ENCODE data around the gene RASGRF1.

Gene RASGRF1

DNA sequence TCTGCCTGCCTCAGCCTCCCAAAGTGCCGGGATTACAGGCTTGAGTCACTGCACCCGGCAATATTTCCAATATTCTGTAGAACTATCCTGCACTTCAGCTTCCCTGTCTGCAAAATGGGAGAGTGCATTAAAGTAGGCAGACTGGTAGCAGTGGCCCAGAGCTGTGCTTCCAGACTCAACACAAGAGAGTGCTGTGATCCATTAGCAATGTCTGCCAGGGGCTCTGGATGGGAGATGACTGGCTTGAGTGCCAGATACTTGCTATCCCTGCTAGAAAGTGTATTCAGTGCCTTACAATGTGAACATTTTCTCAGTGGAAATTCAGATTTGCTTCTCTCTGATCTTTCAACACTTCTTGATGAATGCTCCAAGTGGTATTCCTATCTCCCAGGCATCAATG, 80.3 kb downstream of the RASGRF1 start:
- TF ChIP-seq, protein P1, sequence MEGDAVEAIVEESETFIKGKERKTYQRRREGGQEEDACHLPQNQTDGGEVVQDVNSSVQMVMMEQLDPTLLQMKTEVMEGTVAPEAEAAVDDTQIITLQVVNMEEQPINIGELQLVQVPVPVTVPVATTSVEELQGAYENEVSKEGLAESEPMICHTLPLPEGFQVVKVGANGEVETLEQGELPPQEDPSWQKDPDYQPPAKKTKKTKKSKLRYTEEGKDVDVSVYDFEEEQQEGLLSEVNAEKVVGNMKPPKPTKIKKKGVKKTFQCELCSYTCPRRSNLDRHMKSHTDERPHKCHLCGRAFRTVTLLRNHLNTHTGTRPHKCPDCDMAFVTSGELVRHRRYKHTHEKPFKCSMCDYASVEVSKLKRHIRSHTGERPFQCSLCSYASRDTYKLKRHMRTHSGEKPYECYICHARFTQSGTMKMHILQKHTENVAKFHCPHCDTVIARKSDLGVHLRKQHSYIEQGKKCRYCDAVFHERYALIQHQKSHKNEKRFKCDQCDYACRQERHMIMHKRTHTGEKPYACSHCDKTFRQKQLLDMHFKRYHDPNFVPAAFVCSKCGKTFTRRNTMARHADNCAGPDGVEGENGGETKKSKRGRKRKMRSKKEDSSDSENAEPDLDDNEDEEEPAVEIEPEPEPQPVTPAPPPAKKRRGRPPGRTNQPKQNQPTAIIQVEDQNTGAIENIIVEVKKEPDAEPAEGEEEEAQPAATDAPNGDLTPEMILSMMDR (conservative IDR thresholded peaks at IDR 0.05; ENCODE audit: low read length), result no peak
- no peak for DNase-seq (ENCODE audit: low read depth)
- no peak overlapping the region for H3K4me3 ChIP-seq (ENCODE audit: low read length)

DNA sequence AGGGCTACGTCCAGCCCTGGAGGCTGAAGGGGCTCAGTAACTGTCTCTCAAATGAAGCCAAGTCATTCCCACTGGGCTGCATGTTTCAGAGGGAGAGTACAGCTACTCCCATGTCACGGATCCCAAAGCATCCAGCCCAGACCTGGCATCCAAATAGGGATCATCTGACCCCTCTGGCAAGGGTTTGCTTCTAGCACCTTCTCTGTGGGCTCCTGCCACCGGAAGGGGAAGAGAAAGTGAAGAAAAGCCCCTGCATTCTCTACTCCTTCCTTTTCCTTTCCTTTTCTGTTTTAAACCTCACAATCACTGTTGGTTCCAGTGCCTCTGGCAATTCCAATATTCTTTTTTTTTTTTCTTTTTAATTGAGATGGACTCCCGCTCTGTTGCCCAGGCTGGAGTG, 81.2 kb downstream of the RASGRF1 start:
- no peak for DNase-seq (ENCODE audit: low read depth)
- no peak overlapping the region for H3K4me3 ChIP-seq (ENCODE audit: low read length)
- TF ChIP-seq, protein P1 (conservative IDR thresholded peaks at IDR 0.05; ENCODE audit: low read length), result no peak

DNA sequence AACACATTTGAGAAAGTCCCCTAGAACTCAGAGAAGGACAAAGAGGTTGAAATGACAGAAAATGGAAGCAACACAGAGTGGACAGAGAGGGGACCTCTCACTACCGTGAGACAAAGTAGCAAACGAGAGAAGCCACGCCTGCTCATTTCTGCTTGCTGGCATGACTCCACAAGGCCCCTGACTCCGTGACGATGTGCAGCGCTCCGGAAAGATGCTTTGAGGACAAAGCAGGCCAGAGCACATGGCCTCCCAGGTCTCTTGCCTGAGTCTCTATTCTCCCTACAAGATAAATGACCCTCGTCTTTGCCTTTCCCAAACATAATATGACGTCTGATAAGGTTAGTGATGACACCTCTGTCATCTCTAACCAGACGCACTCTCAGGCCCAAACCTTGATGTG, 81.9 kb downstream of the RASGRF1 start:
- TF ChIP-seq, protein P1 (conservative IDR thresholded peaks at IDR 0.05; ENCODE audit: low read length), result no peak
- no peak for DNase-seq (ENCODE audit: low read depth)
- no peak overlapping the region for H3K4me3 ChIP-seq (ENCODE audit: low read length)

DNA sequence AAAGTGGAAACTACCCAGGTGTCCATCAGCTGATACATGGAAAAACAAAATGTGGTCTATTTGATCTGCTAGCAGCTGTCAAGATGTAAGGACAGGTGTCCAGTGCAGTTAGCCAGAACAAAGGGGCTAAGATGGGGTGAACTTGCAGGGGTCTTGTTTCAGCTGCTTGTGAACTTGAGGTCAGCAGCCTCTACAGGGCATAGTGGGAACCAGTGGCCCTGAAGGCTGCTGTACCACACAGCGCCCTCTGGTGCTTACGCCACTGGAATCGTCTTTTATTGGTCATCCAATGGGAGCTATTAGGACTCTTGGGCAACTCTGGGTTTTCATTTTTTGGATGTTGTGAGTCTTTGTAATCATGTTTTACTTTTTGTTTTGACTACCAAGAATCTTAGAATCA, 83.5 kb downstream of the RASGRF1 start:
- DNase-seq (ENCODE audit: low read depth), result peak; percentile 59
- TF ChIP-seq, protein P1 (conservative IDR thresholded peaks at IDR 0.05; ENCODE audit: low read length), result peak; percentile 69
- H3K4me3 ChIP-seq (ENCODE audit: low read length), result no peak overlapping the region

DNA sequence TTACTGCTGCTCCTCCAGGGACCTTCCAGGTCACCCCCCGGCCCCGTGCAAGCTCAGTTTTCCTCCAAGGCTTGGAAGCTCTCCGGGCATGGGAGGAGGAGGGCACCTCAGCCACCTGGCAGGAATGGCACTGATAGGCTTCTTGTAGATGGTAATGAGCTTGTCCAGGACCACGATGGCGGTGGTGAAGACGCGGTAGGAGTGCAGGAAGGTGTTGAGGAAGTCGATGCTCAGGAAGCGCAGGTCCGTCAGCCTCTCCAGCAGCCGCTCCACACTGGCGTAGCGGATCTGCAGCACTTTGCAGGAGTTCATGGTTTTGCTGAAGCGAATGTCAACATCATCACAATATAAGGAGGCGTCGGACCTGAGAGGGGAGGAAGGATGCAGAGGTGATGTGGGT, 84.5 kb downstream of the RASGRF1 start:
- H3K4me3 ChIP-seq (ENCODE audit: low read length), result no peak overlapping the region
- DNase-seq (ENCODE audit: low read depth), result no peak
- TF ChIP-seq, protein P1 (conservative IDR thresholded peaks at IDR 0.05; ENCODE audit: low read length), result no peak

DNA sequence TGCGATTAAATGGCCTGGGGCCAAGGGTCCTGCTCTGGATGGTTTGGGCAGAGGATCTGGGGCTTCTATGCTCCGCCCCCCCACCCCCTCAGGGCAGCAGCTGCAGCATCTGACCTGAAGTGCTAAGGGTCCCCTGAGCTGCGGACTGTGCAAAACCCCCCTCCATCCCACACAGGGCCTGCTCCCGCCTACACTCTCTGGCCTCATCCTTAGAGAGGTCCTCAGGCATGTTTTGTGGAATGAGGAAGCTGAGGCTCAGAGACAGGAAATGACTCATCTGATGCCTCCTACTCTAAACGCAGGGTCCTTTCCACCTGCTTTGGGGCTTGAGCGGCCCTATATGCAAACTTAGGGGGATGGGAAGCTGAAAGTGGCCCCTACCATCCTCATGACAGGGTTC, 86.2 kb downstream of the RASGRF1 start:
- DNase-seq (ENCODE audit: low read depth), result peak; percentile 59
- TF ChIP-seq, protein P1 (conservative IDR thresholded peaks at IDR 0.05; ENCODE audit: low read length), result no peak
- H3K4me3 ChIP-seq (ENCODE audit: low read length), result no peak overlapping the region

DNA sequence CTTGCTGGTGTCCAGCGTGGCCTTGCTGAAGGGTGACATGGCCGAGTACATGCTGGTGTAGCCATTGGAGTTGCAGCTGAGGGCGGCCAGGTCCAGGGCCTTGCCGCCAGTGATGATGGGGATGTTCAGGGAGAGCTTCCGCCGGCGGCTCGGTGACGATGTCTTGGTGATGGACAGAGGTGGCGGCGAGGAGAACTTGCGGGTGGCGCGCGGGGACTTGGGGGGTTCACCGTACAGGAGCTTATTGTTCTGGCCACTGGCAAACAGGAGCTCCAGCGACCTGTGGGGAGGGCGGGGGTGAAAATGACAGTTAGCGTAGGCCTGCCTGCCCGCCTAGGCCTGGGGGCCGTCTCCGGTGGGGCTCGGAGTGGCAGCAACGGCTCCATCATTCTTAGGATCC, 86.7 kb downstream of the RASGRF1 start:
- TF ChIP-seq, protein P1 (conservative IDR thresholded peaks at IDR 0.05; ENCODE audit: low read length), result no peak
- H3K4me3 ChIP-seq (ENCODE audit: low read length), result no peak overlapping the region
- DNase-seq (ENCODE audit: low read depth), result no peak

All from AG10803 (cell line).